ENCODE measurements around the gene FKBP11.

FKBP11 gene

GRCh38 chr12:48894271-48894670 lies 31.0 kb downstream of the FKBP11 start:
- no peak overlapping the region for H3K4me3 ChIP-seq (ENCODE audit: low read depth, low read length)
- no peak for TF ChIP-seq CTCF (IDR thresholded peaks at IDR 0.05; ENCODE audit: control insufficient read depth, extremely low read depth, insufficient read depth)
- DNase-seq (ENCODE audit: low read depth) = no peak

- peak; percentile 76 for TF ChIP-seq CTCF (IDR thresholded peaks at IDR 0.05; ENCODE audit: control insufficient read depth, extremely low read depth, insufficient read depth)
- DNase-seq (ENCODE audit: low read depth) = no peak
- no peak overlapping the region for H3K4me3 ChIP-seq (ENCODE audit: low read depth, low read length)
Measured at GRCh38 chr12:48890657-48891418, 34.5 kb downstream of the FKBP11 start.

GRCh38 chr12:48889679-48890078 lies 35.6 kb downstream of the FKBP11 start:
- no peak for TF ChIP-seq CTCF (IDR thresholded peaks at IDR 0.05; ENCODE audit: control insufficient read depth, extremely low read depth, insufficient read depth)
- no peak for DNase-seq (ENCODE audit: low read depth)
- H3K4me3 ChIP-seq (ENCODE audit: low read depth, low read length) = no peak overlapping the region

- no peak for DNase-seq (ENCODE audit: low read depth)
- TF ChIP-seq CTCF (IDR thresholded peaks at IDR 0.05; ENCODE audit: control insufficient read depth, extremely low read depth, insufficient read depth) = no peak
- H3K4me3 ChIP-seq (ENCODE audit: low read depth, low read length) = no peak overlapping the region
Measured at GRCh38 chr12:48883305-48884161, 41.8 kb downstream of the FKBP11 start.

GRCh38 chr12:48882972-48883304 lies 42.4 kb downstream of the FKBP11 start:
- no peak overlapping the region for H3K4me3 ChIP-seq (ENCODE audit: low read depth, low read length)
- no peak for TF ChIP-seq CTCF (IDR thresholded peaks at IDR 0.05; ENCODE audit: control insufficient read depth, extremely low read depth, insufficient read depth)
- DNase-seq (ENCODE audit: low read depth) = no peak

- no peak overlapping the region for H3K4me3 ChIP-seq (ENCODE audit: low read depth, low read length)
- no peak for DNase-seq (ENCODE audit: low read depth)
- TF ChIP-seq CTCF (IDR thresholded peaks at IDR 0.05; ENCODE audit: control insufficient read depth, extremely low read depth, insufficient read depth) = no peak
Measured at GRCh38 chr12:48882315-48882687, 43.0 kb downstream of the FKBP11 start.

All from LNCaP clone FGC (cell line).